Measurements from ENCODE around the gene GCDH.

Gene GCDH

DNA sequence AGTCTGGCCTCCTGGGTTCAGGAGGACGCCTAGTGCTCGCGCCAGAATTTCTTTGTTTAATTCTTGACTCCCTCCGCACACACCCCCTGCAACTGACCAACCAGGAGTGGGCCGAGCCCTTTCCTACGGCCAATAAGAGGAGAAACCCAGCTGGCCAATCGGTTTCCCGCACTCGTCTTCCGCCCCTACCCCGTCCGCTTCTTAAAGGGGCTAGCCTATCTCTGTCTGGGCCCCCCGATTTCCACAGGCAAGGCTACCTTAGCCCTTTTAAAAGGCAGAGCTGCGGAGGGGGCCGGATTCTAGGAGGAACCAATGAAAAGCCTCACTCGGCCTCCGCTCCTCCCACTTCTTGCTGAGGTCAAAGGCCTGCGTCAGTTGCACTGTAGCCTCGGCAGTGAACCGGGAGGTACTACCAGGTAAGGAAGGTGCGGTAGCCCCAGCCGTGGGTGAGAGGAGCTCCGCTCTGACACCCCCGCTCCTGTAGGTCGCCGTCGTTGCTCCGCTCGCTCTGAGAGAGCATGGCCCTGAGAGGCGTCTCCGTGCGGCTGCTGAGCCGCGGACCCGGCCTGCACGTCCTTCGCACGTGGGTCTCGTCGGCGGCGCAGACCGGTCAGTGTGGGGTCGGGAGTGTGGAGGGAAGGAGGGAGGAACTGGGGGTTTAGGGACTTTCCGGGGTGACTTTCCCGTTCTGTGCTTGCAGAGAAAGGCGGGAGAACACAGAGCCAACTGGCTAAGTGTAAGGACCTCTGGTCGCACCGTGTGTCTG is at the start of gene GCDH:
Gene GCDH, plus strand, starts transcription at position 374 of the 766 bp plus-strand sequence. Its CDS starts 145 bp downstream, at position 519.
- H3K36me3 ChIP-seq (ENCODE audit: control insufficient read depth, low read length) = peaks cover 5% of the 10 kb centered on the region; the same call in 1 of the 2 replicates
- peak within 1 kb of the TSS; percentile 83 for H3K4me2 ChIP-seq (ENCODE audit: low read length)
- H3K27me3 ChIP-seq (ENCODE audit: control insufficient read depth, low read length) = peaks cover 2% of the 10 kb centered on the region; the same call in 1 of the 2 replicates
- TF ChIP-seq EZH2phosphoT487 (IDR thresholded peaks at IDR 0.05; ENCODE audit: borderline replicate concordance, low read length) = no peak
- TF ChIP-seq, protein P1, sequence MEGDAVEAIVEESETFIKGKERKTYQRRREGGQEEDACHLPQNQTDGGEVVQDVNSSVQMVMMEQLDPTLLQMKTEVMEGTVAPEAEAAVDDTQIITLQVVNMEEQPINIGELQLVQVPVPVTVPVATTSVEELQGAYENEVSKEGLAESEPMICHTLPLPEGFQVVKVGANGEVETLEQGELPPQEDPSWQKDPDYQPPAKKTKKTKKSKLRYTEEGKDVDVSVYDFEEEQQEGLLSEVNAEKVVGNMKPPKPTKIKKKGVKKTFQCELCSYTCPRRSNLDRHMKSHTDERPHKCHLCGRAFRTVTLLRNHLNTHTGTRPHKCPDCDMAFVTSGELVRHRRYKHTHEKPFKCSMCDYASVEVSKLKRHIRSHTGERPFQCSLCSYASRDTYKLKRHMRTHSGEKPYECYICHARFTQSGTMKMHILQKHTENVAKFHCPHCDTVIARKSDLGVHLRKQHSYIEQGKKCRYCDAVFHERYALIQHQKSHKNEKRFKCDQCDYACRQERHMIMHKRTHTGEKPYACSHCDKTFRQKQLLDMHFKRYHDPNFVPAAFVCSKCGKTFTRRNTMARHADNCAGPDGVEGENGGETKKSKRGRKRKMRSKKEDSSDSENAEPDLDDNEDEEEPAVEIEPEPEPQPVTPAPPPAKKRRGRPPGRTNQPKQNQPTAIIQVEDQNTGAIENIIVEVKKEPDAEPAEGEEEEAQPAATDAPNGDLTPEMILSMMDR (IDR thresholded peaks at IDR 0.05; ENCODE audit: low read depth, low read length, poor library complexity, severe bottlenecking) = no peak
- peaks cover 13% of the 10 kb centered on the region for H3K79me2 ChIP-seq (ENCODE audit: control insufficient read depth, low read length)
- H3K9me3 ChIP-seq (ENCODE audit: control insufficient read depth, insufficient read depth, low read length) = no peaks in the 10 kb centered on the region
- H3K9me2 ChIP-seq (replicated peaks; ENCODE audit: control insufficient read depth, low read length) = no peaks in the 10 kb centered on the region
- peak within 1 kb of the TSS; percentile 85 for H3K4me3 ChIP-seq (ENCODE audit: low read length)
- peak within 1 kb of the TSS; percentile 26; the same call in 1 of the 2 replicates for H3K27ac ChIP-seq (ENCODE audit: low read depth, low read length)
- H4K20me1 ChIP-seq (ENCODE audit: control insufficient read depth, insufficient read depth, low read depth, low read length) = no peaks in the 10 kb centered on the region
- H3K4me1 ChIP-seq (ENCODE audit: control insufficient read depth, low read length) = peaks cover 17% of the 10 kb centered on the region
- H3F3A ChIP-seq (ENCODE audit: control insufficient read depth, insufficient read depth) = no peaks in the 10 kb centered on the region

DNA sequence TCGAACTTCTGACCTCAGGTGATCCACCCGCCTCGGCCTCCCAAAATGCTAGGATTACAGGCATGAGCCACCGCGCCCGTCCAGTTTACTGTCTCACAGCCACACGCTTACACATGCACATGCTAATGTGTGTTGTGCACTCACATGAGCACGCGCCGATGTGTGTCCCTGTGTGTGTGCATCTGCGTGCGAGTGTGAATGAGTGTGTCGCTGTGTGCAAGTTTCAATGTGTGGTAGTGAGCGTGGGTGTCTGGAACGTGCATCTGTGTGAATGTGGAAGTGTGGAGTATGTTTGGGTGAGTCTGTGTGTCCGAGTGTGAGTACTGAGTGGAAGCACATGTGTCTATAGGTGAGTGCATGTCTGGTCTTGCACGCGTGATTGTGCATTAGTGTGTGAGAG is 48.4 kb upstream of the GCDH start:
- Histone ChIP-seq H3K27ac (ENCODE audit: low read depth, low read length) (no peak overlapping the region), H3K79me2 (ENCODE audit: control insufficient read depth, low read length) (no peaks in the 10 kb centered on the region), H3K4me1 (ENCODE audit: control insufficient read depth, low read length) (peaks cover 34% of the 10 kb centered on the region), H3K9me2 (replicated peaks; ENCODE audit: control insufficient read depth, low read length) (no peaks in the 10 kb centered on the region), H3F3A (ENCODE audit: control insufficient read depth, insufficient read depth) (peaks cover 12% of the 10 kb centered on the region), H4K20me1 (ENCODE audit: control insufficient read depth, insufficient read depth, low read depth, low read length) (peaks cover 13% of the 10 kb centered on the region; the same call in 1 of the 2 replicates), H3K9me3 (ENCODE audit: control insufficient read depth, insufficient read depth, low read length) (no peaks in the 10 kb centered on the region), H3K4me2 (ENCODE audit: low read length) (no peak overlapping the region), H3K4me3 (ENCODE audit: low read length) (no peak overlapping the region), H3K36me3 (ENCODE audit: control insufficient read depth, low read length) (no peaks in the 10 kb centered on the region), H3K27me3 (ENCODE audit: control insufficient read depth, low read length) (peaks cover 10% of the 10 kb centered on the region)
- no peak for TF ChIP-seq EZH2phosphoT487 (IDR thresholded peaks at IDR 0.05; ENCODE audit: borderline replicate concordance, low read length)
- TF ChIP-seq, protein P1 (IDR thresholded peaks at IDR 0.05; ENCODE audit: low read depth, low read length, poor library complexity, severe bottlenecking) = no peak

DNA sequence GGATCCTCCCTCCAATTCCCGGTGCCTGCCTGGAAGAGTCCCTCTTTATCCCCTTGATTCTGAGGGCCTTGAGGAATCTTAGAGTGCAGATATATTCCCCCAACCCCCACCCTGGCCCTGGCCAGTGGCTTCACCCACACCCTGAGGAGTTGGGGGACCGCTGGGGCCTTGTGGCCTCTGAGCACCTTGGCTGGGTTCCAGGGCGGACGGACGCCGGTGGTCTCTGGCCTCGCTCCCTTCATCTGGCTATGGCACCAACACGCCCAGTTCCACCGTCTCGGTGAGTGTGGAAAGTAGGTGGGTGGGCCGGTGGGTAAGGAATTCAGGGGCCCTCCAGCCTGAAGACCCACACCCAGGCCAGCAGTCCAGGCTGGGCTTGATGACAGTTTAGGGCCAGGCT is 47.6 kb upstream of the GCDH start:
- Histone ChIP-seq H3K4me2 (ENCODE audit: low read length) (no peak overlapping the region), H3K4me1 (ENCODE audit: control insufficient read depth, low read length) (peaks cover 31% of the 10 kb centered on the region), H3K27ac (ENCODE audit: low read depth, low read length) (no peak overlapping the region), H3K36me3 (ENCODE audit: control insufficient read depth, low read length) (no peaks in the 10 kb centered on the region), H4K20me1 (ENCODE audit: control insufficient read depth, insufficient read depth, low read depth, low read length) (peaks cover 13% of the 10 kb centered on the region; the same call in 1 of the 2 replicates), H3K9me3 (ENCODE audit: control insufficient read depth, insufficient read depth, low read length) (no peaks in the 10 kb centered on the region), H3K79me2 (ENCODE audit: control insufficient read depth, low read length) (no peaks in the 10 kb centered on the region), H3K27me3 (ENCODE audit: control insufficient read depth, low read length) (peaks cover 10% of the 10 kb centered on the region), H3F3A (ENCODE audit: control insufficient read depth, insufficient read depth) (peaks cover 11% of the 10 kb centered on the region), H3K9me2 (replicated peaks; ENCODE audit: control insufficient read depth, low read length) (no peaks in the 10 kb centered on the region), H3K4me3 (ENCODE audit: low read length) (no peak overlapping the region)
- no peak for TF ChIP-seq EZH2phosphoT487 (IDR thresholded peaks at IDR 0.05; ENCODE audit: borderline replicate concordance, low read length)
- TF ChIP-seq, protein P1 (IDR thresholded peaks at IDR 0.05; ENCODE audit: low read depth, low read length, poor library complexity, severe bottlenecking) = no peak
